ENCODE results near the gene RAI1. TPM values are rescaled to one million over a fixed set of nuclear protein-coding genes. Genes with fewer than 3 reads are reported as not detected.
A peak's percentile ranks its signal among the peaks of the same experiment; 100 is the strongest.

The RAI1 gene
- total RNA-seq, 2 donors from 2014 or later = 7.0 to 16.0 TPM

DNA sequence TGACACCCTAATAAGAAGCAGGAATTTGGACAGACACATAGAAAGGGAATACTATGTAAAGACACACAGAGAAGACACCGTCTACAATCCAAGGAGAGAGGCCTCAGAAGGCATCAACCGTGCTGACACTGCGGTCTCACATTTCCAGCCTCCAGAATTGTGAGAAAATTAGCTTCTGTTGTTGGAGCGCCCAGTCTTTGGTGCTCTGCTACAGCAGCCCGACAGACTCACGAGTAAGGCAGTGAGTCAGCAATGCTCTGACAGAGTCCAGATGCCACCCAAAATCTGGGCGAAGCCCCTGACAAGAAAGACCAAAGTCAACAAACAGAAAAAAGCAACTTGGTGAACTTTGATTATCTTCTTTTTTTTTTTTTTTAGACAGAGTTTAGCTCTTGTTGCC is 32.5 kb upstream of the RAI1 start:
- Mint-ChIP-seq H3K27ac (no peak overlapping the region), H3K9me3 (no peaks in the 10 kb centered on the region), H3K36me3 (ENCODE audit: low read depth) (no peaks in the 10 kb centered on the region), H3K4me1 (no peaks in the 10 kb centered on the region), H3K4me3 (no peak overlapping the region), H3K27me3 (no peaks in the 10 kb centered on the region)
- ATAC-seq (replicated peaks) = no peak

DNA sequence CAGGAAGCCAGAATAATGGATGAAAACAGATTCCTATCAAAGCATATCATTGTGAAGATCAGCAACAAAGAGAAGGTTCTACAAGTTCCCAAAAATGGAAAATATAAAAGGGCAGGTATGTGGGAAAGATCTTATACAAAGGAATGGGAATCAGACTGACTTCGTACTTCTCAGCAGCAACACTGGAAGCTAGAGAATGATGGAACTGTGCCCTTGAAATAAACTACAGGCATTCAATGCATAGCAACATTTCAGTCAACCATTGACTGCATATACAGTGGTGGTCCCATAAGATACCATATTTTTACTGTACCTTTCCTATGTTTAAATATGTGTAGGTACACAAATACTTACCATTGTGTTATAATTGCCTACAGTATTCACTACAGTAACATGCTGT is 30.3 kb upstream of the RAI1 start:
- Mint-ChIP-seq H3K9me3 (no peaks in the 10 kb centered on the region), H3K27ac (no peak overlapping the region), H3K27me3 (no peaks in the 10 kb centered on the region), H3K4me3 (no peak overlapping the region), H3K4me1 (no peaks in the 10 kb centered on the region), H3K36me3 (ENCODE audit: low read depth) (no peaks in the 10 kb centered on the region)
- no peak for ATAC-seq (replicated peaks)

- no peak for ATAC-seq (replicated peaks)
- Mint-ChIP-seq H3K36me3 (ENCODE audit: low read depth) (no peaks in the 10 kb centered on the region), H3K27ac (no peak overlapping the region), H3K27me3 (no peaks in the 10 kb centered on the region), H3K4me3 (no peak overlapping the region), H3K4me1 (no peaks in the 10 kb centered on the region), H3K9me3 (no peaks in the 10 kb centered on the region)
Observed at GRCh38 chr17:17653343-17653742, 27.9 kb upstream of the RAI1 start.

DNA sequence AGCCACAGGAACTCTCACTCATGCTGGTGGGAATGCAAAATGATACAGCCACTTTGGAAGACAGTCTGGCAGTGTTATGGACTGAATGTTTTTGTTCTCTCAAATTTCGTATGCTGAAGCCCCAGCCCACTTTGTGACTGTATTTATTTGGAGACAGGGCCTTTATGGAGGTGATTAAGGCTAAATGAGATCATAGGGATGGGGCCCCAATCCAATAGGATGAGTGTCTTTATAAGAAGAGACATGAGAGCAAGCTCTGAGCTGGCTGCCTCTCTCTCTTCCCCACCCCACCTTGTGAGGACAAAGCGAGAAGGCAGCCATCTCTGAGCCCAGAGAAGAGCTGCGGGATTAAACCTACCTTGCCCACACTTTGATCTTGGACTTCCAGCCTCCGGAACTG is 21.9 kb upstream of the RAI1 start:
- no peak overlapping the region for H3K4me3 Mint-ChIP-seq
- H3K4me1 Mint-ChIP-seq = peaks cover 11% of the 10 kb centered on the region
- peaks cover 6% of the 10 kb centered on the region for H3K9me3 Mint-ChIP-seq
- ATAC-seq (replicated peaks) = no peak
- H3K27me3 Mint-ChIP-seq = no peaks in the 10 kb centered on the region
- H3K27ac Mint-ChIP-seq = no peak overlapping the region
- no peaks in the 10 kb centered on the region for H3K36me3 Mint-ChIP-seq (ENCODE audit: low read depth)

GRCh38 chr17:17661134-17661533 is 20.1 kb upstream of the RAI1 start:
- Mint-ChIP-seq H3K9me3 (peaks cover 6% of the 10 kb centered on the region), H3K36me3 (ENCODE audit: low read depth) (no peaks in the 10 kb centered on the region), H3K27me3 (no peaks in the 10 kb centered on the region), H3K27ac (no peak overlapping the region), H3K4me3 (no peak overlapping the region), H3K4me1 (peaks cover 11% of the 10 kb centered on the region)
- no peak for ATAC-seq (replicated peaks)

GRCh38 chr17:17661834-17662385 is 19.3 kb upstream of the RAI1 start:
- Mint-ChIP-seq H3K4me3 (no peak overlapping the region), H3K9me3 (peaks cover 6% of the 10 kb centered on the region), H3K4me1 (peaks cover 11% of the 10 kb centered on the region), H3K27me3 (no peaks in the 10 kb centered on the region), H3K36me3 (ENCODE audit: low read depth) (no peaks in the 10 kb centered on the region), H3K27ac (no peak overlapping the region)
- no peak for ATAC-seq (replicated peaks)

GRCh38 chr17:17663160-17664063 is 17.8 kb upstream of the RAI1 start:
- Mint-ChIP-seq H3K4me1 (peaks cover 11% of the 10 kb centered on the region), H3K4me3 (peak overlapping the region; percentile 60), H3K9me3 (peaks cover 6% of the 10 kb centered on the region), H3K27me3 (no peaks in the 10 kb centered on the region), H3K36me3 (ENCODE audit: low read depth) (no peaks in the 10 kb centered on the region), H3K27ac (peak overlapping the region; percentile 79)
- ATAC-seq (replicated peaks) = peak; percentile 97

GRCh38 chr17:17664064-17664452 is 17.2 kb upstream of the RAI1 start:
- Mint-ChIP-seq H3K36me3 (ENCODE audit: low read depth) (no peaks in the 10 kb centered on the region), H3K27ac (peak overlapping the region; percentile 79), H3K4me1 (peaks cover 11% of the 10 kb centered on the region), H3K27me3 (no peaks in the 10 kb centered on the region), H3K9me3 (peaks cover 3% of the 10 kb centered on the region), H3K4me3 (peak overlapping the region; percentile 60)
- ATAC-seq (replicated peaks) = no peak

- no peak overlapping the region for H3K27ac Mint-ChIP-seq
- H3K4me3 Mint-ChIP-seq = no peak overlapping the region
- no peaks in the 10 kb centered on the region for H3K9me3 Mint-ChIP-seq
- no peak for ATAC-seq (replicated peaks)
- H3K27me3 Mint-ChIP-seq = no peaks in the 10 kb centered on the region
- H3K4me1 Mint-ChIP-seq = peaks cover 11% of the 10 kb centered on the region
- H3K36me3 Mint-ChIP-seq (ENCODE audit: low read depth) = no peaks in the 10 kb centered on the region
Observed at GRCh38 chr17:17665255-17665654, 16.0 kb upstream of the RAI1 start.

DNA sequence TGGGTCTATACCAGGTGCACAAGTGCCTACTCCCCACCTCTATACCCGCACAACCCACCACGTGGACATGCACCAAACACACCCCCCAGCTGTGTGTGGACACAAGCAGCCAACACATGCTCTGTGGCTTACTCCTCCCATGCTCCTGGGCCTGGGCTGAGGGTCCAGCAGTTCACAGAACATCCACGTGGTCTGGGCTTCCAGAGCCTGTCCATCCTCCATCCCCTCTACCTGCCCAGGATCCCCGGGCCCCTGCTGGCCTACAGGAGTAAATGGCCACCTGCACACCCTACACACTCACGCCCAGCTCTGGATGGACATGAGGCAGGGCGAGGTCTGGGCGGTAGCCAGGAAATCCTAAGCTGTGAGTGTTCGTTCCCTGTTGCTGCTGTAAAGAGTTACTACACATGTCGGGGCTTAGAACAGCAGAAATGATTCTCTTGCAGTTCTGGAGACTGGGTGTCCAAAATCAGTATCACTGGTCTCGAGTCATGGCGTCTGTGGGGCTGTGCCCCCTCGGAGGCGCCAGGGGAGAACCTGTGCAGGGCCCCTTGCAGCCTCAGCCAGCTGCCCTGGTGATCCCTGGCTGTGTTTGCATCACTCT is 15.0 kb upstream of the RAI1 start:
- H3K36me3 Mint-ChIP-seq (ENCODE audit: low read depth) = no peaks in the 10 kb centered on the region
- H3K9me3 Mint-ChIP-seq = no peaks in the 10 kb centered on the region
- no peaks in the 10 kb centered on the region for H3K27me3 Mint-ChIP-seq
- no peak overlapping the region for H3K4me3 Mint-ChIP-seq
- ATAC-seq (replicated peaks) = no peak
- H3K27ac Mint-ChIP-seq = no peak overlapping the region
- H3K4me1 Mint-ChIP-seq = peaks cover 13% of the 10 kb centered on the region

- Mint-ChIP-seq H3K9me3 (no peaks in the 10 kb centered on the region), H3K4me1 (peaks cover 15% of the 10 kb centered on the region), H3K27me3 (no peaks in the 10 kb centered on the region), H3K4me3 (no peak overlapping the region), H3K36me3 (ENCODE audit: low read depth) (no peaks in the 10 kb centered on the region), H3K27ac (no peak overlapping the region)
- no peak for ATAC-seq (replicated peaks)
Observed at GRCh38 chr17:17667231-17667630, 14.0 kb upstream of the RAI1 start.

DNA sequence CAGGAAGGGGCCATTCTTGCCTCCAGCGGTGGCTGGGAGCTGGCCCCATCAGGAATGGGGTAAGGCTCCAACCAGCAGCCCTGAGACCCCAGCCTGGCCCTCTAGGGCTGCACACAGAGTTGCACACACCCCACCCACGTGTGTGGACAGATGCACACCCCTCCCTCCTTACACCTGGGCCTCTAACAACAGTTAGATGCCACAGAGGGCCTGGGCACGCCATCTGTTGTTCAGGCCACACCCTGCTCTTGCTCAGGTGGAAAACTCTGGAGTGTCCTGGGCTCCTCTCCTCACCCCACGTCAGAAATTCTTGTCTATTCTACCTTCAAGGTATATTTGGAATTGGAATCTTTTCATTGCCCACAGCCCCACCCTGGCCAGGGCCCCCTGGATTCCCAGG is 13.3 kb upstream of the RAI1 start:
- no peaks in the 10 kb centered on the region for H3K36me3 Mint-ChIP-seq (ENCODE audit: low read depth)
- H3K27me3 Mint-ChIP-seq = no peaks in the 10 kb centered on the region
- ATAC-seq (replicated peaks) = no peak
- no peak overlapping the region for H3K27ac Mint-ChIP-seq
- H3K4me1 Mint-ChIP-seq = peaks cover 14% of the 10 kb centered on the region
- H3K9me3 Mint-ChIP-seq = no peaks in the 10 kb centered on the region
- no peak overlapping the region for H3K4me3 Mint-ChIP-seq

DNA sequence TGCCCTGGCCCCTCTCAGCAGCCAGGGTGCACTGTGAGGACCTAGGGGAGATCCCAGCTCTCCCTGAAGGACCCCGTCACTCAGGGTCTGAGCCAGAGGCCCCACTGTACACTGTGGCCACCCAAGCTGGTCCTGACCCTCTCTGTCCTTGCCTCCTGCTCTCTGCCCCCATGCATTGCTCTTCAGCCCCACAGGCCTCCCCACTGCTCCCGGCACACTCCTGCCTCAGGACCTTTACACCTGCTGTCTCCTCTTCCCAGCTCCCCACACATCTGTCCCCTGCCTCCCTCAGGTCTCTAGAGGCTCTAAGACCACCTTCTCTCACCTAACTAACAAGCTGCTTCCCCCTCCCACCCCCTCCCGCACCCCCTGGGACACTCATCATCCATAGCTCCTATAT is 12.9 kb upstream of the RAI1 start:
- peaks cover 10% of the 10 kb centered on the region for H3K4me1 Mint-ChIP-seq
- no peak for ATAC-seq (replicated peaks)
- no peaks in the 10 kb centered on the region for H3K9me3 Mint-ChIP-seq
- no peak overlapping the region for H3K4me3 Mint-ChIP-seq
- no peaks in the 10 kb centered on the region for H3K36me3 Mint-ChIP-seq (ENCODE audit: low read depth)
- H3K27me3 Mint-ChIP-seq = no peaks in the 10 kb centered on the region
- no peak overlapping the region for H3K27ac Mint-ChIP-seq

- ATAC-seq (replicated peaks) = peak; percentile 78
- H3K4me1 Mint-ChIP-seq = peaks cover 4% of the 10 kb centered on the region
- H3K27ac Mint-ChIP-seq = no peak overlapping the region
- H3K9me3 Mint-ChIP-seq = no peaks in the 10 kb centered on the region
- H3K27me3 Mint-ChIP-seq = no peaks in the 10 kb centered on the region
- no peak overlapping the region for H3K4me3 Mint-ChIP-seq
- no peaks in the 10 kb centered on the region for H3K36me3 Mint-ChIP-seq (ENCODE audit: low read depth)
Observed at GRCh38 chr17:17668775-17669579, 12.3 kb upstream of the RAI1 start.

All from activated T-helper 17 cell treated with anti-CD3 and anti-CD28 coated beads, Interleukin-2, amount 50 U/mL, for 72 hours (primary cell).